K562 (cell line): Measurements from ENCODE around the gene C10orf90. TPM values are rescaled to one million over a fixed set of nuclear protein-coding genes. Genes with fewer than 3 reads are reported as not detected.

ENCODE experiments used
- ATAC-seq: fragments of 200-7000 bp; cut with Tn5 transposase; 3 replicates; pipeline ENCODE4 v1.9.1; 2020; ENCODE audit warnings: moderate library complexity
- BruUV-seq: library from RNA; stranded (reverse); fragments of 400-500 nt; replicated peaks from 2 replicates; lab custom pipeline; 2021; lab: Mats Ljungman, UMichigan
- CTCF ChIA-PET: fragments of 300-600 bp; formaldehyde crosslinking; extraction: SDS; loops from one replicate; lab custom pipeline; 2021; ENCODE audit warnings: low intra/inter-chr PET ratio; lab: Yijun Ruan, JAX
- POLR2A ChIA-PET: fragments of 300-600, 350-650 bp; sonication (Branson Sonifier 250); formaldehyde crosslinking; extraction: SDS; loops from one replicate; lab custom pipeline; 2021; ENCODE audit warnings: antibody characterized with exemption, inconsistent platforms; lab: Yijun Ruan, JAX
- DNase-seq, 4 experiments: peaks; one replicate each; pipeline versions ENCODE4 v3.0.0 to v3.0.0-alpha.2; 2011 to 2018; ENCODE audit warnings: low spot score in 3 of 4, mixed read lengths in 3 of 4; ENCODE audit errors: extremely low read depth in 1 of 4
- FAIRE-seq: peaks from 2 replicates; lab custom pipeline; 2011; peaks lifted over from hg19 to GRCh38; lab: Jason Lieb, UNC
- H2AFZ ChIP-seq: 2 replicates; pipeline ENCODE4 v1.6.0; 2011; ENCODE audit warnings: low read depth, low read length, control low read depth, inconsistent platforms
- H3K27ac ChIP-seq: fragments of 200-600 bp; 3 replicates; pipeline ENCODE4 v1.8.0; 2011; ENCODE audit warnings: low read depth, mild to moderate bottlenecking, control low read depth, inconsistent platforms, low read length, moderate library complexity, mixed read lengths; ENCODE audit errors: extremely low read depth
- H3K27me3 ChIP-seq, 2 experiments: fragments of 300-600 bp in 1 of 2; 2 replicates in 1 of 2; 3 replicates in 1 of 2; pipeline versions ENCODE4 v1.6.0 to v1.8.0; 2011; ENCODE audit warnings: inconsistent platforms in 2 of 2, low read length in 2 of 2, mild to moderate bottlenecking in 1 of 2, mixed read lengths in 1 of 2, moderate library complexity in 1 of 2; ENCODE audit not compliant: control insufficient read depth in 2 of 2, insufficient read depth in 2 of 2
- H3K36me3 ChIP-seq: fragments of 300-600 bp; 3 replicates; pipeline ENCODE4 v1.8.0; 2011; ENCODE audit warnings: mild to moderate bottlenecking, low read length, inconsistent platforms; ENCODE audit not compliant: control insufficient read depth, insufficient read depth
- H3K4me1 ChIP-seq, 2 experiments: fragments of 200-600 bp in 1 of 2; replicated peaks in 1 of 2; 2 replicates in 1 of 2; 3 replicates in 1 of 2; pipeline versions ENCODE4 v1.5.1 to v1.8.0; 2011; ENCODE audit warnings: inconsistent platforms in 2 of 2, low read length in 2 of 2, mild to moderate bottlenecking in 1 of 2, mixed read lengths in 1 of 2, moderate library complexity in 1 of 2; ENCODE audit not compliant: control insufficient read depth in 2 of 2, insufficient read depth in 2 of 2
- H3K4me2 ChIP-seq: 2 replicates; pipeline ENCODE4 v1.6.1; 2011; ENCODE audit warnings: low read length, control low read depth, inconsistent platforms, mixed read lengths; ENCODE audit not compliant: insufficient read depth
- H3K4me3 ChIP-seq: fragments of 200-600 bp; sonication (generic), shearing (Covaris generic); 2 replicates; pipeline ENCODE4 v1.5.1; 2016; ENCODE audit warnings: control low read depth, inconsistent platforms
- H3K79me2 ChIP-seq: fragments of 200-600 bp; 3 replicates; pipeline ENCODE4 v1.8.0; 2011; ENCODE audit warnings: low read length, inconsistent platforms; ENCODE audit not compliant: control insufficient read depth, insufficient read depth
- H3K9ac ChIP-seq, 2 experiments: 2 replicates each; pipeline versions ENCODE4 v1.6.0 to v1.6.1; 2011; ENCODE audit warnings: low read depth in 2 of 2, low read length in 2 of 2, control low read depth in 1 of 2, inconsistent platforms in 1 of 2, mild to moderate bottlenecking in 1 of 2, mixed read lengths in 1 of 2; ENCODE audit not compliant: insufficient read depth in 1 of 2
- H3K9me1 ChIP-seq: one replicate; pipeline ENCODE4 v1.6.0; 2011; ENCODE audit warnings: inconsistent platforms, mild to moderate bottlenecking, low read length, moderate library complexity; ENCODE audit not compliant: control insufficient read depth, insufficient read depth
- H3K9me3 ChIP-seq: replicated peaks from 2 replicates; pipeline ENCODE4 v1.5.1; 2011; ENCODE audit warnings: low read depth, low read length, inconsistent platforms; ENCODE audit not compliant: control insufficient read depth, insufficient read depth
- H4K20me1 ChIP-seq: replicated peaks from 2 replicates; pipeline ENCODE4 v1.6.1; 2011; ENCODE audit warnings: low read length, inconsistent platforms, mixed read lengths; ENCODE audit not compliant: control insufficient read depth, insufficient read depth
- KLF10 ChIP-seq: fragments of 250-450 bp; sonication (Bioruptor Pico); IDR thresholded peaks from 2 replicates; pipeline ENCODE4 v1.6.1; 2021; ENCODE audit warnings: matching md5 sums
- KLF16 ChIP-seq: IDR thresholded peaks from 2 replicates; pipeline ENCODE4 v1.6.1; 2016; ENCODE audit warnings: antibody characterized with exemption
- MAZ ChIP-seq, 2 experiments: fragments of 450-650 bp in 1 of 2; sonication (generic) in 1 of 2; formaldehyde crosslinking; IDR thresholded peaks in 1 of 2; conservative IDR thresholded peaks in 1 of 2; 2 replicates each; pipeline versions ENCODE4 v1.4.0 to v1.5.0; 2020; ENCODE audit warnings: mild to moderate bottlenecking in 1 of 2, missing genetic modification reagents in 1 of 2
- MBD1 ChIP-seq: fragments of 250-450 bp; sonication (Bioruptor Pico); IDR thresholded peaks from 2 replicates; pipeline ENCODE4 v1.8.0; 2022; ENCODE audit warnings: inconsistent platforms
- PREB ChIP-seq: sonication (generic); formaldehyde crosslinking; IDR thresholded peaks from 2 replicates; pipeline ENCODE4 v1.8.1; 2023; ENCODE audit warnings: mild to moderate bottlenecking, missing genetic modification reagents
- RBM22 ChIP-seq: fragments of 200-400 bp; formaldehyde crosslinking; IDR thresholded peaks from 2 replicates; pipeline ENCODE4 v1.6.1; 2018; ENCODE audit warnings: low read length, low read depth; ENCODE audit not compliant: poor library complexity, severe bottlenecking
- TAF9B ChIP-seq: fragments of 450-650 bp; IDR thresholded peaks from 2 replicates; pipeline ENCODE4 v1.6.1; 2018; ENCODE audit warnings: mild to moderate bottlenecking; ENCODE audit not compliant: partially characterized antibody
- ZNF395 ChIP-seq: fragments of 200-800 bp; sonication (Bioruptor generic); IDR thresholded peaks from 2 replicates; pipeline ENCODE4 v1.6.1; 2017; ENCODE audit warnings: missing genetic modification characterization, missing compliant biosample characterization
- WGBS: fragments of 100-300 bp; shearing (Covaris generic); methylation state at CpG from one replicate; pipeline ENCODE4 v1.1.6; 2016; ENCODE audit warnings: low coverage, mixed read lengths; ENCODE audit not compliant: insufficient coverage; ENCODE audit errors: missing lambda C conversion rate; 5-methylcytosine and 5-hydroxymethylcytosine counted together
- in situ Hi-C: fragments of 300-500 bp; cut with MboI; formaldehyde crosslinking; loops from 4 replicates; pipeline ENCODE4 v1.15.0; 2018; ENCODE audit warnings: inconsistent platforms, mixed read lengths
- intact Hi-C: fragments of 100-400 bp; cut with micrococcal nuclease; formaldehyde crosslinking; loops from 2 replicates; pipeline ENCODE4 v1.14.2; 2022
- polyA plus RNA-seq, 8 experiments: library from polyadenylated mRNA; depleted of rRNA in 4 of 8; stranded (reverse) in 5 of 8; unstranded in 3 of 8; fragments of >200 nt; fragmentation: Nextera tagmentation in 2 of 8; fragmentation: Illumina TruSeq in 1 of 8; extraction: Ambion mirVana in 2 of 8; extraction: Trizol in 1 of 8; gene quantifications; 2 replicates each; pipeline versions ENCODE4 v1.2.1 to v1.2.3, GENCODE V29; 2011 to 2014; ENCODE audit warnings: inconsistent platforms in 1 of 8, missing spikeins in 1 of 8
- total RNA-seq, 7 experiments: library from RNA; depleted of rRNA in 6 of 7; stranded (reverse); fragments of >200 nt in 6 of 7; fragmentation: Illumina TruSeq in 2 of 7; extraction: Trizol in 2 of 7; gene quantifications; 2 replicates each; pipeline versions ENCODE4 v1.2.1 to v1.2.3, GENCODE V29; 2011 to 2021; ENCODE audit warnings: low replicate concordance in 1 of 7

Gene C10orf90
- total and polyA plus RNA-seq, 9 of the 15 experiments (the other 6 are each of a cell fraction or from before 2014, with no cell fraction given) = not detected

- TF ChIP-seq ZNF395 (CRISPR knock-in tag) (no peak), KLF16 (no peak), RBM22 (no peak), KLF10 (CRISPR knock-in tag) (no peak), MBD1 (no peak), MAZ (CRISPR knock-in tag; conservative IDR thresholded peaks at IDR 0.05 in 1 of 2, IDR thresholded peaks at IDR 0.05 in 1 of 2) (no peak)
- TF ChIP-seq, all 486 proteins: peak for 0
Measured at GRCh38 chr10:126596472-126597016, 73.9 kb downstream of the C10orf90 start (continued).

GRCh38 chr10:126595160-126595559, 75.3 kb downstream of the C10orf90 start:
- no peak overlapping the region for H3K4me3 ChIP-seq
- H3K9me1 ChIP-seq = no peaks in the 10 kb centered on the region
- no peak overlapping the region for H2AFZ ChIP-seq
- no peak overlapping the region for H3K9ac ChIP-seq
- in situ Hi-C loops = no loop called here
- no peaks in the 10 kb centered on the region for H3K9me3 ChIP-seq
- FAIRE-seq = no peak
- CTCF ChIA-PET = no interaction called here
- POLR2A ChIA-PET = no interaction called here
- no peak overlapping the region for H3K4me2 ChIP-seq
- TF ChIP-seq TAF9B (no peak), PREB (no peak)
- TF ChIP-seq, all 486 proteins: peak for 0
- no peak for DNase-seq
- Histone ChIP-seq H4K20me1 (no peaks in the 10 kb centered on the region), H3K4me1 (no peaks in the 10 kb centered on the region), H3K36me3 (no peaks in the 10 kb centered on the region), H3K79me2 (no peaks in the 10 kb centered on the region), H3K27me3 (no peaks in the 10 kb centered on the region), H3K27ac (no peak overlapping the region)
- intact Hi-C loops = no loop called here
- ATAC-seq = no peak
- no TSS peak for BruUV-seq
- 0% methylated on average over 1 of the region's 2 CpGs for WGBS
